H9 (cell line): ENCODE results near the gene IL6ST. TPM values are rescaled to one million over a fixed set of nuclear protein-coding genes. Genes with fewer than 3 reads are reported as not detected.

Experiments used
- DNase-seq: peaks from one replicate; pipeline ENCODE4 v3.0.0-alpha.2; 2017
- H2AFZ ChIP-seq: one replicate; pipeline ENCODE4 v1.6.1; 2013; ENCODE audit warnings: mild to moderate bottlenecking, low read length, control low read depth, moderate library complexity
- H2AK5ac ChIP-seq: 2 replicates; pipeline ENCODE4 v1.6.1; 2013; ENCODE audit warnings: low read length, control low read depth, mixed read lengths; ENCODE audit not compliant: insufficient read length
- H2BK120ac ChIP-seq: one replicate; pipeline ENCODE4 v1.6.1; 2013; ENCODE audit warnings: low read depth, mild to moderate bottlenecking, low read length, control low read depth, inconsistent platforms; ENCODE audit not compliant: poor library complexity, severe bottlenecking
- H2BK12ac ChIP-seq: 2 replicates; pipeline ENCODE4 v1.6.1; 2013; ENCODE audit warnings: low read length, control low read depth, mixed read lengths, low read depth; ENCODE audit not compliant: insufficient read length
- H2BK15ac ChIP-seq: 2 replicates; pipeline ENCODE4 v1.6.1; 2013; ENCODE audit warnings: low read depth, low read length, control low read depth
- H2BK20ac ChIP-seq: one replicate; pipeline ENCODE4 v1.6.1; 2013; ENCODE audit warnings: low read depth, mild to moderate bottlenecking, low read length, control low read depth, inconsistent platforms; ENCODE audit not compliant: poor library complexity, severe bottlenecking
- H2BK5ac ChIP-seq: 2 replicates; pipeline ENCODE4 v1.6.1; 2013; ENCODE audit warnings: low read length, control low read depth, mixed read lengths; ENCODE audit not compliant: insufficient read length
- H3K14ac ChIP-seq: 2 replicates; pipeline ENCODE4 v1.6.1; 2013; ENCODE audit warnings: low read length, control low read depth; ENCODE audit not compliant: insufficient read depth
- H3K18ac ChIP-seq: 2 replicates; pipeline ENCODE4 v1.6.1; 2013; ENCODE audit warnings: low read depth, mild to moderate bottlenecking, mixed read lengths, low read length, control low read depth; ENCODE audit not compliant: insufficient read length
- H3K23ac ChIP-seq: 2 replicates; pipeline ENCODE4 v1.6.1; 2013; ENCODE audit warnings: low read length, control low read depth, mixed read lengths, low read depth; ENCODE audit not compliant: insufficient read length
- H3K23me2 ChIP-seq: 2 replicates; pipeline ENCODE4 v1.6.1; 2013; ENCODE audit warnings: low read depth, mild to moderate bottlenecking, mixed read lengths, low read length, control low read depth; ENCODE audit not compliant: insufficient read length, poor library complexity, severe bottlenecking
- H3K27ac ChIP-seq: 2 replicates; pipeline ENCODE4 v1.5.1; 2013; ENCODE audit warnings: low read length, control low read depth, mixed read lengths, low read depth; ENCODE audit not compliant: insufficient read length
- H3K27me3 ChIP-seq: 2 replicates; pipeline ENCODE4 v1.6.1; 2013; ENCODE audit warnings: low read length, control low read depth, inconsistent platforms; ENCODE audit not compliant: insufficient read depth
- H3K4ac ChIP-seq: 2 replicates; pipeline ENCODE4 v1.6.1; 2013; ENCODE audit warnings: low read depth, mild to moderate bottlenecking, control low read depth, inconsistent platforms, low read length, moderate library complexity
- H3K4me1 ChIP-seq: 2 replicates; pipeline ENCODE4 v1.6.1; 2013; ENCODE audit warnings: low read length, control low read depth, inconsistent platforms; ENCODE audit not compliant: insufficient read depth
- H3K4me2 ChIP-seq: 2 replicates; pipeline ENCODE4 v1.6.1; 2013; ENCODE audit warnings: low read length, control low read depth, mixed read lengths; ENCODE audit not compliant: insufficient read length, insufficient read depth
- H3K56ac ChIP-seq: 2 replicates; pipeline ENCODE4 v1.6.1; 2013; ENCODE audit warnings: low read depth, mild to moderate bottlenecking, mixed read lengths, low read length, control low read depth; ENCODE audit not compliant: insufficient read length
- H3K79me1 ChIP-seq: 2 replicates; pipeline ENCODE4 v1.6.1; 2013; ENCODE audit warnings: low read depth, mild to moderate bottlenecking, moderate library complexity, low read length, control low read depth, inconsistent platforms; ENCODE audit not compliant: insufficient read depth, poor library complexity, severe bottlenecking
- H3K79me2 ChIP-seq: 2 replicates; pipeline ENCODE4 v1.6.1; 2013; ENCODE audit warnings: low read length, control low read depth, inconsistent platforms; ENCODE audit not compliant: insufficient read depth
- H3K9ac ChIP-seq: 2 replicates; pipeline ENCODE4 v1.6.1; 2013; ENCODE audit warnings: low read length, control low read depth, mixed read lengths; ENCODE audit not compliant: insufficient read length; ENCODE audit errors: extremely low read depth
- H3K9me3 ChIP-seq: one replicate; pipeline ENCODE4 v1.6.1; 2013; ENCODE audit warnings: low read depth, low read length, inconsistent platforms; ENCODE audit not compliant: control insufficient read depth
- H3T11ph ChIP-seq: one replicate; pipeline ENCODE4 v1.6.1; 2013; ENCODE audit warnings: mild to moderate bottlenecking, low read length, control low read depth, inconsistent platforms
- H4K20me1 ChIP-seq: one replicate; pipeline ENCODE4 v1.6.1; 2013; ENCODE audit not compliant: control insufficient read depth, insufficient read length, insufficient read depth
- H4K5ac ChIP-seq: 2 replicates; pipeline ENCODE4 v1.6.1; 2013; ENCODE audit warnings: low read depth, mild to moderate bottlenecking, mixed read lengths, low read length, control low read depth; ENCODE audit not compliant: insufficient read length
- H4K8ac ChIP-seq: replicated peaks from 2 replicates; pipeline ENCODE4 v1.6.1; 2013; ENCODE audit warnings: low read length, control low read depth, mixed read lengths, low read depth; ENCODE audit not compliant: insufficient read length
- H4K91ac ChIP-seq: 2 replicates; pipeline ENCODE4 v1.6.1; 2013; ENCODE audit warnings: low read depth, mild to moderate bottlenecking, moderate library complexity, mixed read lengths, low read length, control low read depth; ENCODE audit not compliant: insufficient read length
- H3K27ac Mint-ChIP-seq, 3 experiments: 2 replicates in 2 of 3; 3 replicates in 1 of 3; pipeline ENCODE4 v1.8.0; 2020 to 2021; ENCODE audit warnings: mixed read lengths in 3 of 3, mild to moderate bottlenecking in 1 of 3, moderate library complexity in 1 of 3
- H3K27me3 Mint-ChIP-seq: 2 replicates; pipeline ENCODE4 v1.8.0; 2021; ENCODE audit warnings: low read depth, mild to moderate bottlenecking, moderate library complexity, mixed read lengths
- H3K36me3 Mint-ChIP-seq, 3 experiments: 2 replicates in 2 of 3; 3 replicates in 1 of 3; pipeline ENCODE4 v1.8.0; 2020 to 2021; ENCODE audit warnings: low read depth in 3 of 3, mixed read lengths in 3 of 3; ENCODE audit not compliant: insufficient read depth in 1 of 3
- H3K4me1 Mint-ChIP-seq, 2 experiments: 2 replicates each; pipeline ENCODE4 v1.8.0; 2020; ENCODE audit warnings: mixed read lengths in 2 of 2
- H3K4me3 Mint-ChIP-seq, 2 experiments: 2 replicates in 1 of 2; 3 replicates in 1 of 2; pipeline ENCODE4 v1.8.0; 2020 to 2021; ENCODE audit warnings: mild to moderate bottlenecking in 2 of 2, mixed read lengths in 2 of 2, moderate library complexity in 1 of 2
- H3K9me3 Mint-ChIP-seq, 2 experiments: 2 replicates in 1 of 2; 3 replicates in 1 of 2; pipeline ENCODE4 v1.8.0; 2020; ENCODE audit warnings: mild to moderate bottlenecking in 2 of 2, mixed read lengths in 2 of 2, moderate library complexity in 1 of 2
- CTCF ChIP-seq: fragments of 200-600 bp; sonication (generic); conservative IDR thresholded peaks from 3 replicates; pipeline ENCODE4 v1.8.0; 2021; ENCODE audit warnings: antibody characterized with exemption, mild to moderate bottlenecking
- WGBS: extraction: QIAGEN DNeasy Blood & Tissue Kit; methylation state at CpG from one replicate; pipeline ENCODE4 v1.1.7; 2013; ENCODE audit warnings: missing lambda C conversion rate, low lambda C conversion rate, mixed read lengths; ENCODE audit not compliant: insufficient read length; ENCODE audit errors: extremely low coverage; 5-methylcytosine and 5-hydroxymethylcytosine counted together
- total RNA-seq: library from RNA; stranded (reverse); gene quantifications from 2 replicates; pipeline ENCODE4 v1.2.1, GENCODE V29; 2021

IL6ST gene
- total RNA-seq, 1 experiment from 2014 or later: 11.1 TPM

GRCh38 chr5:55897905-55898304 is 96.9 kb downstream of the IL6ST start:
- Mint-ChIP-seq H3K4me1 (no peaks in the 10 kb centered on the region; a peak in 1 of 4 replicates), H3K9me3 (no peaks in the 10 kb centered on the region), H3K4me3 (no peak overlapping the region), H3K27me3 (peaks cover 2% of the 10 kb centered on the region), H3K27ac (no peak overlapping the region), H3K36me3 (no peaks in the 10 kb centered on the region)
- H3K56ac ChIP-seq: no peak overlapping the region
- no peak overlapping the region for H4K8ac ChIP-seq
- H2AFZ ChIP-seq: no peak overlapping the region
- no peak for DNase-seq
- no peak overlapping the region for H4K91ac ChIP-seq
- TF ChIP-seq CTCF: no peak
- H4K5ac ChIP-seq: no peak overlapping the region
- no peak overlapping the region for H3K4ac ChIP-seq
- H3K79me2 ChIP-seq: no peaks in the 10 kb centered on the region
- H2BK20ac ChIP-seq: no peak overlapping the region
- H3K27me3 ChIP-seq: no peaks in the 10 kb centered on the region
- H2AK5ac ChIP-seq: no peak overlapping the region
- no peaks in the 10 kb centered on the region for H3K4me1 ChIP-seq
- no peak overlapping the region for H3K18ac ChIP-seq
- no peak overlapping the region for H2BK12ac ChIP-seq
- no peak overlapping the region for H2BK15ac ChIP-seq
- no peak overlapping the region for H3K23ac ChIP-seq
- H3K9ac ChIP-seq: no peak overlapping the region
- H3T11ph ChIP-seq: no peak overlapping the region
- no peaks in the 10 kb centered on the region for H4K20me1 ChIP-seq
- H2BK120ac ChIP-seq: no peak overlapping the region
- H3K14ac ChIP-seq: no peak overlapping the region
- no peak overlapping the region for H3K27ac ChIP-seq
- no peak overlapping the region for H2BK5ac ChIP-seq
- H3K79me1 ChIP-seq: no peaks in the 10 kb centered on the region
- no peaks in the 10 kb centered on the region for H3K9me3 ChIP-seq
- no peak overlapping the region for H3K4me2 ChIP-seq
- no peaks in the 10 kb centered on the region for H3K23me2 ChIP-seq
- WGBS: no CpG with 5 or more reads among the region's 14 CpGs
